Astrocyte of the spinal cord (primary cell): ENCODE results near the gene MED28.

Experiments
- DNase-seq: peaks from one replicate; pipeline ENCODE4 v3.0.0; 2011; ENCODE audit warnings: low read depth, low spot score
- H3K4me3 ChIP-seq: 2 replicates; pipeline ENCODE4 v1.5.1; 2011; ENCODE audit warnings: low read depth, mild to moderate bottlenecking, low read length, moderate library complexity
- CTCF ChIP-seq: IDR thresholded peaks from 2 replicates; pipeline ENCODE4 v1.5.1; 2012; ENCODE audit warnings: low read depth, mild to moderate bottlenecking, low read length, inconsistent platforms
- in situ Hi-C: cut with HindIII; loops from 2 replicates; pipeline ENCODE4 v1.10.0; 2017; ENCODE audit warnings: low sequenced_read_pairs

MED28 gene

GRCh38 chr4:17577665-17578481, 36.6 kb upstream of the MED28 start:
- TF ChIP-seq CTCF, result peak; percentile 8
- peak overlapping the region; percentile 70 for H3K4me3 ChIP-seq
- in situ Hi-C loops, result no loop called here
- peak; percentile 10 for DNase-seq

GRCh38 chr4:17578482-17578891, 36.0 kb upstream of the MED28 start:
- peak overlapping the region; percentile 70 for H3K4me3 ChIP-seq
- TF ChIP-seq CTCF, result no peak
- in situ Hi-C loops, result no loop called here
- DNase-seq, result peak; percentile 12

DNA sequence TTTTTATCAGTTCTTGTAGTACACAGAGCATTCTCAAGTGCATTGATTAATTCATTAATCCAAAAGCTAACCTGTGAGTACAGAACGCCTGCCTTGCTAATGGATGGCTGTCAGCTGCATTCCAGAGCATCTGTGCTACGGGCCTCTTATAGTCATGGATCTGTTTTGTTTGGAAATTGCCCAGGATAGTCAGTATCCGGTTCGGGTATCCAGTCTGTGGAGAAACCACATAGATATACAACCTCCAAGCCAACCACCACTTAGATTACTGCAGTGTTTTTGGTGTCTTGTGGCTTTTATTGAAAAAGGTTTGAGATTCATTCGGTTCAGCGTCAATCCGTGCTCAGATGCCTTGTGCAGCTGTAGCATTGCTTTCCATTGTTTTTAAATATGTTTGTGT, 33.5 kb upstream of the MED28 start:
- no peak for TF ChIP-seq CTCF
- DNase-seq, result peak; percentile 83
- in situ Hi-C loops, result no loop called here

DNA sequence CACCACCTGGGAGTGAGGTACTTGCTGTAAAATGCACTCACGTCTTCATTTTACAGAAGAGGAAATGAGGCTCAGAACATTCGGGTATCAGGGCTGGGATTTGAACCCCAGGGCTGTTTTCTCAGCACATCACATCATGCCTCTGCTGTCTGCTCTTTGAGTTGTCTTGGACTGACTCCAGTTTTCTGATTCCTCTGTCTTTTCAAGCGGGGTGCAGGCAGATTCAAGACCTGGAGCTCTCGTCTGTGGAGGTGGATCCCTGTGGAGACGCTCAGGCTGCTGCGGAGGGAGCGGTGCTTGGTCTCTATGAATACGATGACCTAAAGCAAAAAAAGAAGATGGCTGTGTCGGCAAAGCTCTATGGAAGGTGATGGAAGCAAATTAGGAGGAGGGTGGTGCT, 31.2 kb upstream of the MED28 start:
- in situ Hi-C loops, result no loop called here
- TF ChIP-seq CTCF, result no peak
- no peak overlapping the region for H3K4me3 ChIP-seq
- no peak for DNase-seq

More for the DNA sequence above, 33.5 kb upstream of the MED28 start:
- no peak overlapping the region for H3K4me3 ChIP-seq

DNA sequence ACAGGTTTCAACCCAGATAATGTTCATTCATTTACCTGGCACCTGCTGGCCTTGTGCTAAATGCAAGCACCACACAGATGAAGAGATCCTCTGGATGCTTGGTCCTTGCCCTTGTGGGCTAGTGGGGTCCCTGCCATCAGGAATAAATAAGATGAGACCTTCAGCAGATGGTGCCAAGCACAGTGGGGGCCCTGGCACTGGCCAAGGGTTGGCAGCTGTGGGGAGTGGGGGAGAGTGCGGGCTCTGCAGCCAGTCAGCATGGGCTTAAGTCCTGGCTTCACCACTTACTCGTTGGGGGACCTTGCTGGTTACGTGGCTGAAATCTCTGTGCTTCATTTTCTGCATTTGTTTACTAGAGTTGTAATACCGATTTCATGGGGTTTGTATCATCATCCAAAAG, 30.5 kb upstream of the MED28 start:
- no peak overlapping the region for H3K4me3 ChIP-seq
- in situ Hi-C loops, result no loop called here
- DNase-seq, result no peak
- TF ChIP-seq CTCF, result no peak

- H3K4me3 ChIP-seq, result no peak overlapping the region
- in situ Hi-C loops, result no loop called here
- TF ChIP-seq CTCF, result no peak
- DNase-seq, result no peak
Observed at GRCh38 chr4:17584521-17585213, 29.8 kb upstream of the MED28 start.
